HepG2 (cell line): ENCODE data around the gene SGPL1. TPM values are rescaled to one million over a fixed set of nuclear protein-coding genes. Genes with fewer than 3 reads are reported as not detected.

Source experiments
- ATAC-seq: fragments of 200-7000 bp; cut with Tn5 transposase; 3 replicates; pipeline ENCODE4 v1.9.1; 2020; ENCODE audit warnings: mild to moderate bottlenecking, moderate library complexity
- BruUV-seq: library from RNA; stranded (reverse); fragments of 400-500 nt; replicated peaks from 2 replicates; lab custom pipeline; 2021; lab: Mats Ljungman, UMichigan
- CTCF ChIA-PET: fragments of 300-600 bp; formaldehyde crosslinking; extraction: SDS; loops from one replicate; lab custom pipeline; 2021; ENCODE audit warnings: low total read pairs, inconsistent platforms, low intra/inter-chr PET ratio; lab: Yijun Ruan, JAX
- POLR2A ChIA-PET: fragments of 350-600 bp; sonication (Branson Sonifier 250); formaldehyde crosslinking; loops from one replicate; lab custom pipeline; 2020; ENCODE audit warnings: antibody characterized with exemption, inconsistent platforms; lab: Yijun Ruan, JAX
- DNase-seq: peaks from one replicate; pipeline ENCODE4 v3.0.0-alpha.2; 2015; ENCODE audit warnings: low spot score
- FAIRE-seq: peaks from 3 replicates; lab custom pipeline; 2011; peaks lifted over from hg19 to GRCh38; lab: Jason Lieb, UNC
- H2AFZ ChIP-seq: one replicate; pipeline ENCODE4 v1.6.1; 2011; ENCODE audit warnings: low read length, inconsistent platforms
- H3K27ac ChIP-seq: fragments of 300-600 bp; 3 replicates; pipeline ENCODE4 v1.8.0; 2011; ENCODE audit warnings: mixed run types, mild to moderate bottlenecking, mixed read lengths, low read length, inconsistent platforms; ENCODE audit not compliant: insufficient read depth; ENCODE audit errors: extremely low read length
- H3K27me3 ChIP-seq, 2 experiments: fragments of 200-600 bp in 1 of 2; 2 replicates in 1 of 2; 3 replicates in 1 of 2; pipeline versions ENCODE4 v1.6.0 to v1.8.0; 2011; ENCODE audit warnings: low read length in 2 of 2, mild to moderate bottlenecking in 2 of 2, moderate library complexity in 2 of 2, inconsistent platforms in 1 of 2; ENCODE audit not compliant: insufficient read depth in 2 of 2, control insufficient read depth in 1 of 2
- H3K36me3 ChIP-seq, 2 experiments: fragments of 200-600 bp in 1 of 2; replicated peaks in 1 of 2; 2 replicates in 1 of 2; 3 replicates in 1 of 2; pipeline versions ENCODE4 v1.5.1 to v1.8.0; 2011; ENCODE audit warnings: low read length in 2 of 2, inconsistent platforms in 1 of 2; ENCODE audit not compliant: insufficient read depth in 2 of 2, control insufficient read depth in 1 of 2
- H3K4me1 ChIP-seq: 2 replicates; pipeline ENCODE4 v1.5.1; 2012; ENCODE audit warnings: low read length, inconsistent platforms; ENCODE audit not compliant: insufficient read depth
- H3K4me2 ChIP-seq: 2 replicates; pipeline ENCODE4 v1.6.0; 2011; ENCODE audit warnings: low read depth, low read length, inconsistent platforms
- H3K4me3 ChIP-seq, 3 experiments: fragments of 200-600 bp in 1 of 3; sonication (generic), shearing (Covaris generic) in 1 of 3; replicated peaks in 1 of 3; 2 replicates each; pipeline ENCODE4 v1.5.1; 2011 to 2016; ENCODE audit warnings: low read length in 3 of 3, inconsistent platforms in 2 of 3, low read depth in 2 of 3, mild to moderate bottlenecking in 2 of 3, control low read depth in 1 of 3, mixed read lengths in 1 of 3; ENCODE audit not compliant: insufficient read depth in 1 of 3
- H3K79me2 ChIP-seq: one replicate; pipeline ENCODE4 v1.6.1; 2011; ENCODE audit warnings: low read length, inconsistent platforms; ENCODE audit not compliant: insufficient read depth
- H3K9ac ChIP-seq: 2 replicates; pipeline ENCODE4 v1.6.0; 2011; ENCODE audit warnings: mild to moderate bottlenecking, low read depth, low read length, inconsistent platforms; ENCODE audit not compliant: insufficient read depth
- H3K9me3 ChIP-seq: 2 replicates; pipeline ENCODE4 v1.5.1; 2012; ENCODE audit warnings: mild to moderate bottlenecking, low read length
- H4K20me1 ChIP-seq: 2 replicates; pipeline ENCODE4 v1.6.0; 2011; ENCODE audit warnings: inconsistent platforms, mild to moderate bottlenecking, low read length, moderate library complexity; ENCODE audit not compliant: insufficient read depth
- AFF4 ChIP-seq: sonication (generic); formaldehyde crosslinking; IDR thresholded peaks from 2 replicates; pipeline ENCODE4 v1.4.0; 2020; ENCODE audit warnings: missing genetic modification reagents
- TCF12 ChIP-seq, 2 experiments: fragments of 450-650 bp in 1 of 2; sonication (generic) in 1 of 2; formaldehyde crosslinking in 1 of 2; IDR thresholded peaks; 2 replicates each; pipeline versions ENCODE4 v1.6.1 to v1.8.0; 2017 to 2022; ENCODE audit warnings: antibody characterized with exemption in 1 of 2, mild to moderate bottlenecking in 1 of 2, missing genetic modification reagents in 1 of 2, moderate library complexity in 1 of 2
- YEATS2 ChIP-seq: sonication (generic); formaldehyde crosslinking; IDR thresholded peaks from 2 replicates; pipeline ENCODE4 v1.4.0; 2020; ENCODE audit warnings: missing genetic modification reagents, borderline replicate concordance
- ZNF33A ChIP-seq: sonication (generic); formaldehyde crosslinking; IDR thresholded peaks from 2 replicates; pipeline ENCODE4 v1.5.1; 2020; ENCODE audit warnings: missing genetic modification reagents, mild to moderate bottlenecking, moderate library complexity, borderline replicate concordance
- ZNF550 ChIP-seq: sonication (generic); formaldehyde crosslinking; IDR thresholded peaks from 2 replicates; pipeline ENCODE4 v1.4.0; 2020; ENCODE audit warnings: mild to moderate bottlenecking, missing genetic modification reagents, borderline replicate concordance
- ZNF850 ChIP-seq: sonication (generic); formaldehyde crosslinking; conservative IDR thresholded peaks from 2 replicates; pipeline ENCODE4 v1.9.0; 2021; ENCODE audit warnings: mild to moderate bottlenecking, missing genetic modification reagents
- WGBS: methylation state at CpG from one replicate; pipeline ENCODE4 v1.1.6; 2017; ENCODE audit warnings: low lambda C conversion rate; 5-methylcytosine and 5-hydroxymethylcytosine counted together
- in situ Hi-C: cut with HindIII; loops from 2 replicates; pipeline ENCODE4 v1.10.0; 2017; ENCODE audit warnings: low pct_unique_long_range_greater_than_20kb; ENCODE audit not compliant: extremely low pct_ligation_motif_present
- intact Hi-C: fragments of 100-400 bp; cut with micrococcal nuclease; formaldehyde crosslinking; loops from one replicate; pipeline ENCODE4 v1.10.0; 2022; ENCODE audit not compliant: unreplicated experiment
- polyA plus RNA-seq, 8 experiments: library from polyadenylated mRNA; depleted of rRNA in 3 of 8; stranded (reverse) in 7 of 8; unstranded in 1 of 8; fragments of >200 nt; fragmentation: Illumina TruSeq in 4 of 8; extraction: Trizol in 4 of 8; gene quantifications; 2 replicates each; pipeline versions ENCODE4 v1.2.1 to v1.2.3, GENCODE V29; 2011 to 2016; ENCODE audit warnings: low read depth in 4 of 8, missing spikeins in 1 of 8, mixed read lengths in 1 of 8; ENCODE audit not compliant: insufficient read depth in 1 of 8
- total RNA-seq, 5 experiments: library from RNA; depleted of rRNA; stranded (reverse); fragments of >200 nt; fragmentation: Illumina TruSeq; extraction: Trizol; gene quantifications; 2 replicates each; pipeline ENCODE4 v1.2.3, GENCODE V29; 2016; ENCODE audit warnings: low read depth in 1 of 5

Gene SGPL1
- total and polyA plus RNA-seq, 2 of the 13 experiments (the other 11 are each of a cell fraction or from before 2014, with no cell fraction given), result 17.6 to 25.0 TPM

- no peak overlapping the region for H2AFZ ChIP-seq
- no peak for DNase-seq
- no peak overlapping the region for H3K4me2 ChIP-seq
- no TSS peak for BruUV-seq
- no peak overlapping the region for H3K4me3 ChIP-seq
- no peaks in the 10 kb centered on the region for H3K36me3 ChIP-seq
- in situ Hi-C loops, result no loop called here
- no peak overlapping the region for H3K9ac ChIP-seq
- intact Hi-C loops, result no loop called here
- no peaks in the 10 kb centered on the region for H3K4me1 ChIP-seq
- H3K27me3 ChIP-seq, result peaks cover 4 to 59% of the 10 kb centered on the region in 2 experiments; a peak in 4 of 5 replicates
- no peaks in the 10 kb centered on the region for H4K20me1 ChIP-seq
- no peaks in the 10 kb centered on the region for H3K9me3 ChIP-seq
- 0% methylated on average over 2 of the region's 3 CpGs for WGBS
- no peak for FAIRE-seq
- ChIA-PET POLR2A (no interaction called here), CTCF (interaction anchor here (0.7 kb wide), 1 partner anchor 10 kb away, joined by 3 read pairs; no protein-coding TSS in a partner anchor)
- ATAC-seq, result no peak
- TF ChIP-seq AFF4 (CRISPR knock-in tag), result no peak
- no peak for TF ChIP-seq ZNF550 (CRISPR knock-in tag)
- TF ChIP-seq TCF12 (IDR thresholded peaks at IDR 0.05), result no peak
- TF ChIP-seq TCF12 (CRISPR knock-in tag; IDR thresholded peaks at IDR 0.05), result no peak
- no peak for TF ChIP-seq ZNF850 (CRISPR knock-in tag)
- TF ChIP-seq YEATS2 (CRISPR knock-in tag), result no peak
- no peak for TF ChIP-seq ZNF33A (CRISPR knock-in tag)
- no peak overlapping the region for H3K27ac ChIP-seq
- H3K79me2 ChIP-seq, result no peaks in the 10 kb centered on the region
Measured at GRCh38 chr10:70913893-70914240, 98.1 kb downstream of the SGPL1 start.
